Small intestine (tissue), 7 donors: ENCODE results near the gene ACOX3. TPM values are rescaled to one million over a fixed set of nuclear protein-coding genes. Genes with fewer than 3 reads are reported as not detected.
"Not testable (repeated sequence)": the region's sequence is repeated elsewhere in the genome, so short reads cannot be mapped to it uniquely, and the experiment has no call there.

Source experiments
- DNase-seq, 2 donors: peaks; one replicate each; pipeline versions ENCODE4 v3.0.0 to v3.0.0-alpha.2; 2013
- FAIRE-seq: peaks from 2 replicates; lab custom pipeline; 2012; peaks lifted over from hg19 to GRCh38; lab: Jason Lieb, UNC
- H3K27ac ChIP-seq, 3 donors: one replicate each; pipeline ENCODE4 v1.5.1; 2013; ENCODE audit warnings: low read length in 2 of 3, mild to moderate bottlenecking in 2 of 3, control low read depth in 1 of 3, inconsistent platforms in 1 of 3, low read depth in 1 of 3, moderate library complexity in 1 of 3
- H3K27me3 ChIP-seq, 3 donors: one replicate each; pipeline ENCODE4 v1.6.1; 2013; ENCODE audit warnings: low read length in 3 of 3, inconsistent platforms in 1 of 3; ENCODE audit not compliant: control insufficient read depth in 3 of 3, insufficient read depth in 3 of 3
- H3K36me3 ChIP-seq, 3 donors: one replicate each; pipeline ENCODE4 v1.6.1; 2013; ENCODE audit warnings: low read length in 3 of 3, inconsistent platforms in 1 of 3, low read depth in 1 of 3, mild to moderate bottlenecking in 1 of 3, moderate library complexity in 1 of 3; ENCODE audit not compliant: control insufficient read depth in 3 of 3, insufficient read depth in 2 of 3
- H3K4me1 ChIP-seq, 3 donors: one replicate each; pipeline ENCODE4 v1.6.1; 2013; ENCODE audit warnings: low read length in 2 of 3, inconsistent platforms in 1 of 3, low read depth in 1 of 3, mild to moderate bottlenecking in 1 of 3, moderate library complexity in 1 of 3; ENCODE audit not compliant: control insufficient read depth in 3 of 3, insufficient read depth in 2 of 3
- H3K4me3 ChIP-seq, 3 donors: one replicate each; pipeline ENCODE4 v1.5.1; 2013; ENCODE audit warnings: low read length in 3 of 3, control low read depth in 1 of 3, inconsistent platforms in 1 of 3, low read depth in 1 of 3, mild to moderate bottlenecking in 1 of 3, moderate library complexity in 1 of 3
- H3K9me3 ChIP-seq, 2 donors: one replicate each; pipeline ENCODE4 v1.6.1; 2013; ENCODE audit warnings: low read depth in 1 of 2, low read length in 1 of 2; ENCODE audit not compliant: control insufficient read depth in 2 of 2, insufficient read depth in 1 of 2
- WGBS, 3 donors: extraction: QIAGEN DNeasy Blood & Tissue Kit; methylation state at CpG; one replicate each; pipeline ENCODE4 v1.1.7; 2013; 5-methylcytosine and 5-hydroxymethylcytosine counted together
- polyA plus RNA-seq, 4 donors: library from polyadenylated mRNA; stranded (reverse) in 3 of 4; unstranded in 1 of 4; fragments of 200-250 nt in 3 of 4; fragments of 120-200 nt in 1 of 4; gene quantifications; one replicate each; pipeline versions ENCODE4 v1.2.1 to v1.2.3, GENCODE V29; 2013
- donor health status: healthy with polysubstance abuse.
- donor health status: control.
- donor health status: control.
- donor health status: Bipolar disorder and iron deficiency.
- donor health status: healthy.

Gene ACOX3
- polyA plus RNA-seq, 4 donors = 15.2 to 31.1 (median 23.6) TPM

GRCh38 chr4:8387615-8388527, 52.7 kb downstream of the ACOX3 start:
- DNase-seq = no peak
- FAIRE-seq = no peak

GRCh38 chr4:8387194-8387593, 53.3 kb downstream of the ACOX3 start:
- H3K4me3 ChIP-seq = no peak overlapping the region
- no peak for DNase-seq
- no peaks in the 10 kb centered on the region for H3K9me3 ChIP-seq
- peaks cover 0 to 82% (median 0%) of the 10 kb centered on the region in 3 donors for H3K36me3 ChIP-seq
- H3K27ac ChIP-seq = no peak overlapping the region
- H3K4me1 ChIP-seq = no peaks in the 10 kb centered on the region
- H3K27me3 ChIP-seq = no peaks in the 10 kb centered on the region
- FAIRE-seq = no peak
- 94 to 97% (median 95%) methylated on average over 22 of the region's 22 CpGs for WGBS, 3 donors

More at GRCh38 chr4:8387615-8388527, 52.7 kb downstream of the ACOX3 start:
- WGBS, 3 donors = 94 to 97% (median 94%) methylated on average over 33 of the region's 33 CpGs
- H3K9me3 ChIP-seq = no peaks in the 10 kb centered on the region
- no peak overlapping the region for H3K27ac ChIP-seq
- H3K4me3 ChIP-seq = no peak overlapping the region
- peaks cover 0 to 85% (median 0%) of the 10 kb centered on the region in 3 donors for H3K36me3 ChIP-seq
- H3K27me3 ChIP-seq = no peaks in the 10 kb centered on the region
- no peaks in the 10 kb centered on the region for H3K4me1 ChIP-seq

- H3K36me3 ChIP-seq = peaks cover 0 to 80% (median 0%) of the 10 kb centered on the region in 3 donors
These were observed 53.8 kb downstream of the ACOX3 start for GRCh38 chr4:8386731-8387130.

GRCh38 chr4:8386131-8386530, 54.4 kb downstream of the ACOX3 start:
- not testable (repeated sequence) for H3K4me1 ChIP-seq, FAIRE-seq, H3K9me3 ChIP-seq, DNase-seq, H3K27ac ChIP-seq, H3K27me3 ChIP-seq, H3K4me3 ChIP-seq
- peaks cover 0 to 83% (median 0%) of the 10 kb centered on the region in 3 donors for H3K36me3 ChIP-seq
- WGBS, 3 donors = 93 to 94% (median 93%) methylated on average over 12 to 13 of the region's 13 CpGs

More at GRCh38 chr4:8386731-8387130, 53.8 kb downstream of the ACOX3 start:
- DNase-seq (no peak), FAIRE-seq (no peak)
- Histone ChIP-seq H3K4me1 (no peaks in the 10 kb centered on the region), H3K4me3 (no peak overlapping the region), H3K27me3 (no peaks in the 10 kb centered on the region), H3K27ac (no peak overlapping the region), H3K9me3 (no peaks in the 10 kb centered on the region)
- WGBS, 3 donors = 93 to 99% (median 96%) methylated on average over 24 of the region's 24 CpGs

DNA sequence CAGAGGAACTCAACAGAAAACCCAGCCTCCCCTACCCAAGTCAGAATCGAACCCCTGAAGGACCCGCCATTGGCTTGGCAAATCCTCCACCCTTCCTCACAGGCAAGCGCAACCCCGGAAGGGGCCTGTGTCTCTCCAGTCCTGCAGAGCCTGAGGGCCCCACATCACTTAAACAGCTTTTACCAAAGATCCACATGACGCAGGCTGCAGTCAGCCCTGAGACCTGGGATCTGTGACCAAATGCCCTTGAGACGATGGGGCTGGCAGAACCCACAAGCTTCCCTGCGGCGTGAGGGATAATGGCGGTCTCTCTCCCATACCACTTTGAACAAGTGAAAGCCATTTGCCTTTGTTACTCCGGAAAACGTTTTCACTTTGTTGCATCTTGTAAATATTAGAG, 54.9 kb downstream of the ACOX3 start:
- 90 to 95% (median 94%) methylated on average over 11 of the region's 11 CpGs for WGBS, 3 donors
- FAIRE-seq = no peak
- Histone ChIP-seq H3K9me3 (no peaks in the 10 kb centered on the region), H3K4me3 (no peak overlapping the region), H3K4me1 (no peaks in the 10 kb centered on the region), H3K27me3 (no peaks in the 10 kb centered on the region), H3K36me3 (peaks cover 0 to 85% (median 0%) of the 10 kb centered on the region in 3 donors), H3K27ac (no peak overlapping the region)
- DNase-seq = no peak

GRCh38 chr4:8385106-8385505, 55.4 kb downstream of the ACOX3 start:
- Histone ChIP-seq H3K36me3 (peaks cover 0 to 84% (median 0%) of the 10 kb centered on the region in 3 donors), H3K27me3 (no peaks in the 10 kb centered on the region), H3K4me3 (no peak overlapping the region), H3K9me3 (no peaks in the 10 kb centered on the region), H3K27ac (no peak overlapping the region), H3K4me1 (no peaks in the 10 kb centered on the region)
- WGBS, 3 donors = 77 to 83% (median 79%) methylated on average over 9 of the region's 9 CpGs
- FAIRE-seq (no peak), DNase-seq (no peak)

- Histone ChIP-seq H3K4me1 (no peaks in the 10 kb centered on the region), H3K36me3 (peaks cover 0 to 81% (median 0%) of the 10 kb centered on the region in 3 donors), H3K4me3 (no peak overlapping the region), H3K27ac (no peak overlapping the region), H3K27me3 (no peaks in the 10 kb centered on the region), H3K9me3 (no peaks in the 10 kb centered on the region)
- no peak for FAIRE-seq
- DNase-seq = no peak
- WGBS, 3 donors = 90 to 94% (median 93%) methylated on average over 26 of the region's 26 CpGs
These were observed 56.0 kb downstream of the ACOX3 start for GRCh38 chr4:8384397-8385060.

- FAIRE-seq (no peak), DNase-seq (peak in 1 of 2 donors; percentile 36)
- no peaks in the 10 kb centered on the region for H3K4me1 ChIP-seq
- 69 to 81% (median 80%) methylated on average over 19 of the region's 19 CpGs for WGBS, 3 donors
- H3K4me3 ChIP-seq = no peak overlapping the region
- no peaks in the 10 kb centered on the region for H3K27me3 ChIP-seq
- H3K9me3 ChIP-seq = no peaks in the 10 kb centered on the region
- peaks cover 0 to 79% (median 0%) of the 10 kb centered on the region in 3 donors for H3K36me3 ChIP-seq
- H3K27ac ChIP-seq = peak overlapping the region in 1 of 3 donors; percentile 22
These were observed 56.9 kb downstream of the ACOX3 start for GRCh38 chr4:8383451-8384160.
